Astrocyte (in vitro differentiated cells and primary cell): ENCODE data around the gene BRD7.

ENCODE experiments used
- EZH2 ChIP-seq: IDR thresholded peaks from 2 replicates; pipeline ENCODE4 v1.6.1; 2012; ENCODE audit warnings: mild to moderate bottlenecking, low read length, inconsistent platforms; ENCODE audit not compliant: insufficient read depth
- TF ChIP-seq, protein P1 (sequence below): IDR thresholded peaks from 2 replicates; pipeline ENCODE4 v1.5.1; 2011; ENCODE audit warnings: low read depth, mild to moderate bottlenecking, inconsistent platforms, low read length, moderate library complexity; ENCODE audit not compliant: insufficient read depth

DNA sequence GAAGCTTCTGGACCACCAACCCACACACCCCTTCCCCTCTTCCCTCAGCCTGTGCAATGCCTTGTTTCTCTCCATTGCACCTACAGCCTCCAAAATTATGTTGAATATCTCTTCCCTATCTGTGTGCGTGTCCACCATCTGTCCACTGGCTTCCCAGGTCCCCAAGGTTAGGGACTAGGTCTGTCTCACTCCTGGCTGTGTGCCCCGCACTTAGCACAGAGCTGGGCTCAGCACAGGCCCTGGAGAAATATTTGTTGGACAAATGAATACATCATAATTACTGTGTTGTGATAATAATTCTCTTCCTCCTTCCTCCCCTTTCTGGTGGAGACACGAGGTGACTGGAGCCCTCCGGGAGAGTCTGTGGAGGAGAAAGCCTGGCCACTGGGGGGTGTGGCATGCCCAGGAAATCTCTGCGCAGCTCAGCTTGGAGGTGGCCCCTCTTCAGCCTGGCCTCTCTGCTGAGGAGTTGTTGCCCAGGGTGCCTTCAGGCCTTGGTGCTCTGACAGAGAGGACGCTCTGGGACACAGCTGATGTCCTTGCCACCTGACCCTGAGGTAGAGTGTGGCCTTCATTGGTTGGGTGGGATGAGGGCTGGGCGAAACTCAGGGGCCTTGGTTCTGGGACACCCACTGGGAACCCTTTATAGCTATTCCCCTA, 3.3 kb upstream of the BRD7 start:
- TF ChIP-seq, protein P1, sequence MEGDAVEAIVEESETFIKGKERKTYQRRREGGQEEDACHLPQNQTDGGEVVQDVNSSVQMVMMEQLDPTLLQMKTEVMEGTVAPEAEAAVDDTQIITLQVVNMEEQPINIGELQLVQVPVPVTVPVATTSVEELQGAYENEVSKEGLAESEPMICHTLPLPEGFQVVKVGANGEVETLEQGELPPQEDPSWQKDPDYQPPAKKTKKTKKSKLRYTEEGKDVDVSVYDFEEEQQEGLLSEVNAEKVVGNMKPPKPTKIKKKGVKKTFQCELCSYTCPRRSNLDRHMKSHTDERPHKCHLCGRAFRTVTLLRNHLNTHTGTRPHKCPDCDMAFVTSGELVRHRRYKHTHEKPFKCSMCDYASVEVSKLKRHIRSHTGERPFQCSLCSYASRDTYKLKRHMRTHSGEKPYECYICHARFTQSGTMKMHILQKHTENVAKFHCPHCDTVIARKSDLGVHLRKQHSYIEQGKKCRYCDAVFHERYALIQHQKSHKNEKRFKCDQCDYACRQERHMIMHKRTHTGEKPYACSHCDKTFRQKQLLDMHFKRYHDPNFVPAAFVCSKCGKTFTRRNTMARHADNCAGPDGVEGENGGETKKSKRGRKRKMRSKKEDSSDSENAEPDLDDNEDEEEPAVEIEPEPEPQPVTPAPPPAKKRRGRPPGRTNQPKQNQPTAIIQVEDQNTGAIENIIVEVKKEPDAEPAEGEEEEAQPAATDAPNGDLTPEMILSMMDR = peak; percentile 30
- no peak for TF ChIP-seq EZH2
